ENCODE data around the gene BCL11B. TPM values are rescaled to one million over a fixed set of nuclear protein-coding genes. Genes with fewer than 3 reads are reported as not detected.

BCL11B gene
- under 0.01 TPM in 1 of 2 replicates, not detected in the other for total RNA-seq

DNA sequence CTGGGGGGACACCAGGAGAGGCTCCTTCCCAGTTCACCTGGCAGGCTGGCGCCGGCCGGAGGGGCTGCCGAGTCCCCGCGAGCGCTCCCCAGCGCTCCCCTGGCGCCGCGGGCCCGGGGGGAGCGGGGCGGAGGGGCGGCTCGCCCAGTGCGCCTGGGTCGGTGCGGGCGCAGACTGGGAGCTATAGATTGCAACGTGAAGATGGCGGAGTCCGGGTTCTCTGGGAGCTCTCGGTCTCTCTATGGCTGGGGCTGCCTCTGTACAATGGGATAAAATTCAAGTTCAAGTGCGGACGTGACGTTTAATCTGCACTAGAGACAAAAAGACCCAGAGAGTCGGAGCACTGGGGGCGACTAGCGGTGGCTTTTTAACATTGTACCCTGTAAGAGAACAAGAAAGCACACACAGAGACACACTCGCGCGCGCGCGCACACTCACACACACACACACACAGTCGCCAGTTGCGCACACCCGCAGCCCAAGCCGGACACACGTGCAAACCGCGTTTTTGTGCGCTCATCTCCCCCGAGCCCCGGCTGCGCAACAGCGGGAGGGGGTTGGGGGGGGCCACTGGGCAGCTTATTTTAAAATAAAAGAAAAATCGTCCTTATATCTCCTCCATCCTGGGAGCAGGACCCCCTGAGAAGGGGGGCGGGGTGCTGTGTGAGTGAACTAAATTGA is at the start of gene BCL11B:
Gene BCL11B (minus strand): TSS at position 247 of the 681 bp plus-strand sequence. CDS start 979 bp downstream, outside the sequence.

Other genes starting within 250 kb of the BCL11B start
- 42.0 and 42.5 TPM in 2 replicates for gene SETD3, start 208.7 kb upstream of the BCL11B start, total RNA-seq
- 28.3 and 42.3 TPM in 2 replicates for gene CCNK, start 209.2 kb upstream of the BCL11B start, total RNA-seq